GM12878 (cell line): ENCODE results near the gene GUCY2D.

ENCODE experiments used
- MXI1 ChIP-seq: fragments of 150-350 bp; IDR thresholded peaks from 2 replicates; pipeline ENCODE4 v1.6.1; 2011; ENCODE audit warnings: low read depth, mild to moderate bottlenecking, inconsistent platforms, low read length, improper control_type of control experiment
- PBX3 ChIP-seq: IDR thresholded peaks from 2 replicates; pipeline ENCODE4 v1.6.1; 2011; ENCODE audit warnings: mild to moderate bottlenecking, low read depth, low read length, moderate library complexity; ENCODE audit not compliant: insufficient replicate concordance
- TAF1 ChIP-seq: IDR thresholded peaks from 2 replicates; pipeline ENCODE4 v1.6.1; 2011; ENCODE audit warnings: mild to moderate bottlenecking, low read depth, low read length, borderline replicate concordance

GRCh38 chr17:8003594-8004181 lies 1.3 kb downstream of the GUCY2D start:
- no peak for TF ChIP-seq MXI1
- TF ChIP-seq PBX3, result no peak
- no peak for TF ChIP-seq TAF1
